GM23338 (cell line): Measurements from ENCODE around the gene LINGO4. TPM values are rescaled to one million over a fixed set of nuclear protein-coding genes. Genes with fewer than 3 reads are reported as not detected.

Experiments used
- ATAC-seq: fragments of 200-7000 bp; cut with Tn5 transposase; 3 replicates; pipeline ENCODE4 v1.9.1; 2020
- DNase-seq: peaks from one replicate; pipeline ENCODE4 v3.0.0-alpha.2; 2015; ENCODE audit warnings: low spot score
- H2AFZ ChIP-seq: fragments of 200-600 bp; sonication (generic); 2 replicates; pipeline ENCODE4 v1.8.0; 2016; ENCODE audit warnings: antibody characterized with exemption, mild to moderate bottlenecking, moderate library complexity
- H3F3A ChIP-seq: fragments of 200-600 bp; sonication (generic); replicated peaks from 2 replicates; pipeline ENCODE4 v1.8.0; 2017; ENCODE audit warnings: antibody characterized with exemption, mixed run types, low read depth
- H3K27ac ChIP-seq: fragments of 200-600 bp; sonication (generic); 2 replicates; pipeline ENCODE4 v1.6.1; 2016; ENCODE audit warnings: low read depth
- H3K27me3 ChIP-seq: fragments of 200-600 bp; sonication (generic); 2 replicates; pipeline ENCODE4 v1.8.0; 2016; ENCODE audit warnings: mild to moderate bottlenecking, mixed run types, moderate library complexity; ENCODE audit not compliant: insufficient read depth
- H3K36me3 ChIP-seq: fragments of 200-600 bp; sonication (generic); 2 replicates; pipeline ENCODE4 v1.8.0; 2016; ENCODE audit warnings: mild to moderate bottlenecking; ENCODE audit not compliant: insufficient read depth
- H3K4me1 ChIP-seq: fragments of 200-600 bp; sonication (generic); 2 replicates; pipeline ENCODE4 v1.8.0; 2016; ENCODE audit warnings: mild to moderate bottlenecking, moderate library complexity; ENCODE audit not compliant: insufficient read depth
- H3K4me2 ChIP-seq: fragments of 200-600 bp; sonication (generic); 2 replicates; pipeline ENCODE4 v1.7.1; 2017; ENCODE audit warnings: mixed run types
- H3K4me3 ChIP-seq: fragments of 200-600 bp; sonication (generic); 2 replicates; pipeline ENCODE4 v1.6.1; 2016; ENCODE audit warnings: mixed run types
- H3K79me2 ChIP-seq: fragments of 200-600 bp; sonication (generic); replicated peaks from 2 replicates; pipeline ENCODE4 v1.8.0; 2017; ENCODE audit warnings: mild to moderate bottlenecking; ENCODE audit not compliant: insufficient read depth
- H3K9me2 ChIP-seq: fragments of 200-600 bp; sonication (generic); 2 replicates; pipeline ENCODE4 v1.8.0; 2017; ENCODE audit not compliant: insufficient read depth
- H4K20me1 ChIP-seq: fragments of 200-600 bp; sonication (generic); replicated peaks from 2 replicates; pipeline ENCODE4 v1.8.0; 2017; ENCODE audit warnings: mild to moderate bottlenecking; ENCODE audit not compliant: insufficient read depth
- H3K27ac Mint-ChIP-seq: 2 replicates; pipeline ENCODE4 v1.8.0; 2020; ENCODE audit warnings: inconsistent platforms, mild to moderate bottlenecking, moderate library complexity, mixed read lengths
- H3K27me3 Mint-ChIP-seq: 3 replicates; pipeline ENCODE4 v1.8.0; 2022; ENCODE audit warnings: low read depth, mild to moderate bottlenecking, moderate library complexity, mixed read lengths, inconsistent platforms; ENCODE audit not compliant: insufficient read depth, poor library complexity
- H3K36me3 Mint-ChIP-seq: 3 replicates; pipeline ENCODE4 v1.8.0; 2021; ENCODE audit warnings: low read depth, mild to moderate bottlenecking, inconsistent platforms, moderate library complexity, mixed read lengths
- H3K4me1 Mint-ChIP-seq: 3 replicates; pipeline ENCODE4 v1.8.0; 2020; ENCODE audit warnings: mild to moderate bottlenecking, inconsistent platforms, mixed read lengths
- H3K4me3 Mint-ChIP-seq: 3 replicates; pipeline ENCODE4 v1.8.0; 2021; ENCODE audit warnings: moderate library complexity, mild to moderate bottlenecking, inconsistent platforms, mixed read lengths
- H3K9me3 Mint-ChIP-seq: 3 replicates; pipeline ENCODE4 v1.8.0; 2020; ENCODE audit warnings: moderate library complexity, mild to moderate bottlenecking, inconsistent platforms, mixed read lengths
- CREB1 ChIP-seq: fragments of 250-450 bp; sonication (Bioruptor Pico); IDR thresholded peaks from 2 replicates; pipeline ENCODE4 v1.5.0; 2020; ENCODE audit warnings: low read depth, mild to moderate bottlenecking, moderate library complexity
- CTCF ChIP-seq, 2 experiments: fragments of 200-600 bp in 1 of 2; sonication (generic) in 1 of 2; conservative IDR thresholded peaks; 2 replicates each; pipeline versions ENCODE4 v1.5.1 to v1.6.1; 2016 to 2017; ENCODE audit warnings: antibody characterized with exemption in 2 of 2, low read depth in 2 of 2, mild to moderate bottlenecking in 2 of 2, moderate library complexity in 1 of 2
- ETS1 ChIP-seq: IDR thresholded peaks from 2 replicates; pipeline ENCODE4 v1.6.1; 2016; ENCODE audit warnings: antibody characterized with exemption
- EZH2 ChIP-seq: fragments of 200-600 bp; sonication (generic); IDR thresholded peaks from one replicate; pipeline ENCODE4 v1.8.0; 2017; ENCODE audit warnings: antibody characterized with exemption, mild to moderate bottlenecking, low read depth; ENCODE audit not compliant: unreplicated experiment
- EZH2phosphoT487 ChIP-seq: fragments of 200-600 bp; sonication (generic); IDR thresholded peaks from one replicate; pipeline ENCODE4 v1.8.1; 2018; ENCODE audit warnings: antibody characterized with exemption; ENCODE audit not compliant: unreplicated experiment
- JUNB ChIP-seq: IDR thresholded peaks from one replicate; pipeline ENCODE4 v1.6.1; 2016; ENCODE audit warnings: antibody characterized with exemption; ENCODE audit not compliant: unreplicated experiment
- NANOG ChIP-seq: IDR thresholded peaks from 2 replicates; pipeline ENCODE4 v1.6.1; 2016; ENCODE audit warnings: antibody characterized with exemption, borderline replicate concordance
- POLR2AphosphoS5 ChIP-seq: IDR thresholded peaks from 2 replicates; pipeline ENCODE4 v1.6.1; 2016; ENCODE audit warnings: antibody characterized with exemption, low read depth
- REST ChIP-seq: IDR thresholded peaks from one replicate; pipeline ENCODE4 v1.6.1; 2018; ENCODE audit warnings: antibody characterized with exemption; ENCODE audit not compliant: unreplicated experiment
- STAT1 ChIP-seq: IDR thresholded peaks from one replicate; pipeline ENCODE4 v1.6.1; 2016; ENCODE audit warnings: antibody characterized with exemption; ENCODE audit not compliant: unreplicated experiment
- ZNF114 ChIP-seq: fragments of 250-450 bp; sonication (Bioruptor Pico); IDR thresholded peaks from 2 replicates; pipeline ENCODE4 v1.5.0; 2020; ENCODE audit warnings: mild to moderate bottlenecking, moderate library complexity
- ZNF331 ChIP-seq: fragments of 250-450 bp; sonication (Bioruptor Pico); IDR thresholded peaks from 2 replicates; pipeline ENCODE4 v1.5.0; 2020; ENCODE audit warnings: low read depth, mild to moderate bottlenecking, moderate library complexity
- ZNF462 ChIP-seq: fragments of 250-450 bp; sonication (Bioruptor Pico); IDR thresholded peaks from 2 replicates; pipeline ENCODE4 v1.5.0; 2020; ENCODE audit warnings: mild to moderate bottlenecking, moderate library complexity
- polyA plus RNA-seq: library from polyadenylated mRNA; unstranded; fragments of >200 nt; fragmentation: Nextera tagmentation; extraction: Ambion mirVana; gene quantifications from 2 replicates; pipeline ENCODE4 v1.2.1, GENCODE V29; 2016
- total RNA-seq: library from RNA; depleted of rRNA; stranded (reverse); fragments of >200 nt; shearing (Covaris generic); gene quantifications from 2 replicates; pipeline ENCODE4 v1.2.3, GENCODE V29; 2014

The LINGO4 gene
- total and polyA plus RNA-seq, 2 experiments from 2014 or later: not detected

GRCh38 chr1:151819976-151820623, 14.9 kb upstream of the LINGO4 start:
- no peaks in the 10 kb centered on the region for H3K9me3 Mint-ChIP-seq
- no peak overlapping the region; the same call in 1 of the 2 replicates for H3K27ac Mint-ChIP-seq
- no peak overlapping the region for H3K27ac ChIP-seq
- no peaks in the 10 kb centered on the region for H3F3A ChIP-seq
- H3K79me2 ChIP-seq: no peaks in the 10 kb centered on the region
- no peaks in the 10 kb centered on the region for H3K36me3 Mint-ChIP-seq
- TF ChIP-seq EZH2: no peak
- no peak for TF ChIP-seq CTCF (conservative IDR thresholded peaks at IDR 0.05; ENCODE audit: low read depth in 2 of 2)
- no peak for TF ChIP-seq REST
- no peak for TF ChIP-seq ETS1
- TF ChIP-seq ZNF331 (CRISPR knock-in tag): no peak
- no peak for TF ChIP-seq POLR2AphosphoS5
- TF ChIP-seq EZH2phosphoT487: no peak
- TF ChIP-seq NANOG: no peak
- no peak for TF ChIP-seq ZNF114 (CRISPR knock-in tag)
- no peak for TF ChIP-seq STAT1
- no peak for TF ChIP-seq CREB1 (CRISPR knock-in tag)
- TF ChIP-seq JUNB: no peak
- TF ChIP-seq ZNF462 (CRISPR knock-in tag): no peak
- H4K20me1 ChIP-seq: no peaks in the 10 kb centered on the region
- no peaks in the 10 kb centered on the region for H3K36me3 ChIP-seq
- ATAC-seq (no peak), DNase-seq (no peak)
- H3K9me2 ChIP-seq: no peaks in the 10 kb centered on the region
- H3K27me3 ChIP-seq: no peaks in the 10 kb centered on the region
- H3K4me3 ChIP-seq: no peak overlapping the region
- no peak overlapping the region for H3K4me3 Mint-ChIP-seq
- H3K4me2 ChIP-seq: no peak overlapping the region
- H3K4me1 Mint-ChIP-seq: peaks cover 9% of the 10 kb centered on the region
- H3K27me3 Mint-ChIP-seq: peaks cover 23% of the 10 kb centered on the region
- no peaks in the 10 kb centered on the region for H3K4me1 ChIP-seq
- H2AFZ ChIP-seq: no peak overlapping the region
